Measurements from ENCODE around the gene EXOC4.

The EXOC4 gene

DNA sequence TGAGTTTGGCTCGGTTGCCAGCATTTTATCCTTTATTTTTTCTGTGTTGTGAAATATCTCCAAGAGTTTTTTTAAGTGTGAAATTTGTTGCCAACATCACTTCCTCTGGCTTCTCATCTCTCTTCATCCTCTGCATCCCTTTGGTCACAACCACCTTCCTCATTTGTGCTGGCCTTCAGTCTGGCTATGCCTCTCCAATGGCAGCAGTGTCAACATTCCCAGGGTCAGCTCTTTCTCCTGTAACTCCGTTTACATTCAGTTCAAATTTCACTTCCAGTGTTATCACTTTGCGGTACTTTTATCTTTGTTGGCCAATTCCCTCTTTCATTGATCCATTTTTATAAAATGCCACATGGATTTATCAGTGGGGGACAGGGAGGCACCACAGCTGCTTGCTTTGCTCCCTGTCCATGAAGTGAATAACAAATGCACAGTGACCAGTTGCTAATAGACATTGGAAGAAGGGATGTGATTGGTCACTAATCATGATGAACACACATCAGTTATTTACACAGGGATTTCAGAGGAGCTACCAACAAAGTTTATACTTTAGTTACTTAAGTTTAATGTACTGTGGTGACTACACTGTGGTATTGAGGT is 562.8 kb downstream of the EXOC4 start:
- no peak for DNase-seq

DNA sequence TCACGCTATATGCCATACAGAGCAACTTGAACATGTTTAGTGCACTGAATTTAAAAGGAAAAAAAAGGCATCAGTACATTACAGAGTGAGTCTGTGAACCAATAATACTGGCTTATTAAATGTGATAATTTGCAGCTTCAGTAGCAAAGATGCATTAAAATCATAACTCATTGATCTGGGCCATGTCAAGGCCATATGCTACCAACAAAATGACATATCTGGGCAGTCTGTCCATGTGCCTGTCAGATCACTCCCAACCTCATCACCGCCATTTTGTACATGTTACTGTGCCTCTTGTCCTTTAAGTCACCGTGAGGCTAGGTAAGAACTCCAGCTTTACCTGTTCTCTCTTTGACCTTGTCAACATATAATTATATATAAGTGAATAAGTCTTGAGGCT is 566.8 kb downstream of the EXOC4 start:
- DNase-seq: no peak

DNA sequence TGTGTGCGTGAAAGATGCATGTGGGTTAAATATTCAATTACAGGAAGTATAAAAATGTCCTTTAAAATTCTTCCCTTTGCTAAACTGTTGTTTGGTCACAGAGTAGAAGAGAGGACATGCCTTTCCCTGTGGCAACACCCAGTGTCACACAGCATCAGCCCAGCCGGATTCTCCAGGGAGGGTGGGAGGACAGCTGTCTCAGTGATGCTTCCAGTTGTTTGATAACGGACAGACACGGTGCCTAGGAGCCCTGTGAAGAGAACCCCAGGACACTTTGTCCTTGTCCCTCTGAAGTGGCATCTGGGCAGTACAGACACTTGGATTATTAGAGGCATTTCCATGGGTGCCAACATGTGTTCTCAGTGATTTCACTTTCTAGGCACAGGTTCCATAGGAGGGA is 567.7 kb downstream of the EXOC4 start:
- no peak for DNase-seq

DNA sequence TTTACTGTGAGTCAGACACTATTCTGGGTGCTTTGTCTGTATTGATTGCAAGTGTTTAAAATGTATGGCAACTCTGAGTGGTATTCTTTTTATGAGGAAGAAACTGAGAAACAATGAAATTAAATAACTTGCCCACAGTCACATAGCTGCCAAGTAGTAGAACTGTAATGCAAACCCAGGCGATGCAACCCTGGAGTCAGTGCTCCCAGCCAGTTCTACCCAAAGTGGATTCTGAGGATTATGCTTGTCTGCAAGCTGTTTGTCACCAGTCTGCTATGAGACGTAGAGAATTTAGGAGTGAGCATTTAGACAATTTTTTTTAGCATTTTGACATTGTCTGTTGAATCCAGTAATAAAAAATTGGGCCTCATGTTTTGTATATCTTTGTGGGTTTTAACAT is 568.3 kb downstream of the EXOC4 start:
- DNase-seq: no peak

DNA sequence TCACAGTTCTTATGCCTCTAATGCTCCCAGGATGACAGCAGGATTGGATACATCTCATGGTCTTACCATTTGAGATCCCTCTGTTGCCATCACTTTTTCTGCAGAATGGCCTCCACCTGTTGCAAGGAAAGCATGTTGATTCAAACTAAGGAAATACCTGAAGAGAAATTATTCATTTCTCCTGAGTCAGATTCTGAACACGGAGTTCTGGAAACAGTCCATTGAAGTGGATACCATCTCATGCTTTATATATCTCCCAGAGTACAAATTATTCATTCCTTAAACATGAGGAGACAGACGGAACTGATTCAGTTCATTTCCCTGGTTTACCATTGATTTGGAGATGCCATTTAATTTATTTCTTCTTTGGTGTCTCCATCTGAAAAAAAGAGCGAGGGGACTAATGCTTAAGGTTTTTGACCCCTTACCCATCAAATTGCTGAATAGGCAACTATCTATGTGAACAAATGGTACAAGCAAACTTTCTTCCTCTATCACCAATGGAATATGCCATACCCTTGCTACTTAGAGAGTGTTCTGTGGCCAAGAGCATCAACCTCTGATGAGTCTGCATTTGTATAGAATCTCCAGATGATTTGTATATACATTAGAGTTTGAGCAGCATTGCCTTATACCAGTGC is 569.2 kb downstream of the EXOC4 start:
- no peak for DNase-seq

DNA sequence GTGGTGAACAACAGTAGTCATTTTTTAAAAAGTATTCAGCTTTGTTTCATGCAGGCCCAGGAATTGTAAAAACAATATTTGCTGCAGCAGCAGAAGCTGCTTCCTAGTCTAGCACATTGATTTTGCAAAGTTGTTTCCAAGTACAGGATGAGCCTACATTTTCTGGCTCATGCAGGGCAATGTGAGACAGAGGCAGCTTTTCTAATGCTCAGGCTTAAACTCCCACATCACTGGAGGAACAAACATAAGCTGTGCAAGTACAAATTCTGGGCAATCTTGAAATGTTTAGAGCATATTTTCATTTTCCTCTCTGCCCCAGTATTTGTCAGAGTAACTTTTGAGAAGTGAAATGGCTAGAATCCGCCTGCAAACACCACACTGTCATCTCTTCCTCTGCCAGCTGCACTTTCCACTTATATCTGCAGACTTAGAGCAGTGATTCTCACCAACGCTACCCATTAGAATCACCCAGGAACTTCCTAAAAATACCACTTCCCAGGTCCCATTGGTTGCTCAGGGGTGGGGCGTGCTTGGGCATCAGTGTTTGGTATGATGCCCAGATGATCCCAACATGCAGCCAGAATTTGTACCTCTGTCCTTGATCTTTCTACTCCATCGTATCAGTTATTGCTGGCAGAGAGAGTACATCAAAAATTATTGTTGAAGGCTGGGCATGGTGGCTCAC is 570.1 kb downstream of the EXOC4 start:
- no peak for DNase-seq

DNA sequence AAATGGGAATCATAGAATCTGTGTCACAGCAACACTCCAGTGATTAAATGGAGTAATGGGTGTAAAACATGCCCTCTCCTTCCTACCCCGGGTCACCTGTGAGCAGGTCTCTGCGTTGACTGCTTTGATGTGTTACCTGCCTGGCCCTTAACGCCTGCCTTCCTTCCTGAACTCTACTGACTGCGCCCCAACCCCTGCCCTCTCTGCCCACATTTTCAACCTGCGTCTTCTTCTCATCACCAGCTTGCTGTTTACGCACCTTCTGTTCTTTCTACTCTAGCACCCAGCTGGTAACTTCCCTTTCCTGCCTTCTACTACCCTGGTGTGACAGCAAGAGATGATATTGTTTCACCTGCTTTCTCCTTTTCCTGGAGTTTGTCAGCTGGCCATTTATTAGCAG is 571.3 kb downstream of the EXOC4 start:
- no peak for DNase-seq

DNA sequence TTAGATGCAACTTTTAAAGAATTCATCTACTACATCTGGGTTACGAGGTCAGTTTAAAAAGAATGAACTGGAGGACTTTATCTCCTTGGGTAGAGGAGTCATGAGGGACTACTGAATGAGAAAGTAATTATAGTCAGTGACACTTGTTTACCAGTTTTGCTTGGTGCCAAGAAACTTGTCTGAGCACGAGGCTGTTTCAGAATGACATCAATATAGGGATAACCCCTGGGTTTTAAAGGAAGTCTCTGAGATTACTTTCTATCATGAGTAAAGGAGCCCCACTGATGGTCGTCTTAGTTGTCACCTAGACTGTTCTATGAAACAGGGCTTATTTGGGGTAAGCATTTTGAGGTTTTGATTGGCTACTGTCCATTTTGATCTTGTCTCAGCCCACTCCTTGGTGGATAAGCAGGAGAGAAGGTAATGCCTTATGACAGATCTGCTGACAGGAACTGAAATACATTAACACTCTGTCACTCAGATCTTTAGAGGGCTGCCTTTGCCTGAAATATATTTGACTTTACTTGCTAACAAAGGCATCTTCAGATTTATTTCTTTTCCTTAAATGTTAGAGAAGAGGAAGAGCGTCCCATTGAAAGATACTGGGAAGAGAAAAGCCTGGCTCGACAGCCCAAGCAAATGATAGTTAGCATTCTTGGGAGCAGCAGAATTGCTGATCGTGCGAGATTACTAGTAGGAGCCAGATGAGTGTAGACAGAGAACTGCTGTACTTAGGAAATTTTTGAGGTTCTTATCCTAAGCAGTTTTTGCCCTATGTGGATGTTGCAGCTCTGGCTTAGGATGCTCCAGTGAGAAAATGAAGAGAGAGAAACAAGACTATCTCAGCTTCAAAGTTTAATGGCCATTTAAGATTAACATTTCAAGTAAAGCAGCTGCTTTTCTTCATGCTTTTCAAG is 575.1 kb downstream of the EXOC4 start:
- DNase-seq: no peak

DNA sequence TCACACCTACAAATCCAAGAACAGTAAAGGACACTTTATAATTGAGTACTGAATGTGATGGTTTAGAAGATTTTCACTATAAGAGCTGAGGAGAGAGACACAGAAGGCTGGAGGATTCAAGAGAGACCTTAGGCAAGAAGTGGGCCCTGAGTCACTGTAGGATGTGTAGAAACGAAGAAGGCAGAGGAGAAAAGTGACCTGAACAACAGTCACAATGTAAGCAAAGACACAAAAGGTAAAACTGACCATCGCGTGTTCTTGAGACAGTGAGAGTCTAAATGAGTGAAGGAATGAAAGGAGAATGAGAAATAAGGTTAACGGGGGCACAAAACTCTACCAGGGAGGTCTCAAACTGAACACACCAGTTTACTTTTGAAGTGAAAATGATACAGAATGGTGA is 576.0 kb downstream of the EXOC4 start:
- DNase-seq: no peak

DNA sequence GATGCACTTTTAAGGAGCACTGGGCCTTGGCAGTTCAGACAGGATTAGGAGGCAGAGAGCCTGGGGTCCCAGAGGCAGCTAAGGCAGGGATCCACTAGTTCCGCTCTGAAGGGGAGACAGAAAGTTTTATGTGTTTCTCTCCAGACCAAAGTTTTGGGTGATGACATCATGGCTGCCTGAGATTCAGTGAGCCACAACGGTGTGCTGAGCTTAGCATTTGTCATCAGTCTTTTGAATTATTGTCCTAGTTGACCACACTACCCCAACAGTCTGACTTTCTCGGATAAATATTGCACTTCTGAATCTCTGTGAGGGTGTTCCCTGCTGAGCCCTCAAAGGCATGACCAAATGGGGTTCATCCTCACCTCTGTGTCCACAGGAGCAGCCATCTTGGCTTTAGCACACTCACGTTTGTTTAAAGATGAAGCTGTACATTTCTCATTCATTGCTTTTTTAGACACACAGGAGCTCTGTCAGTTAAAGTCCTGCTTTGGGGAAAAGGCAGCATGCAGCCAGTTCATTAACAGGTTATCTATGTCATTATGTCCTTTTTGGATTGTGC is 576.5 kb downstream of the EXOC4 start:
- no peak for DNase-seq

DNA sequence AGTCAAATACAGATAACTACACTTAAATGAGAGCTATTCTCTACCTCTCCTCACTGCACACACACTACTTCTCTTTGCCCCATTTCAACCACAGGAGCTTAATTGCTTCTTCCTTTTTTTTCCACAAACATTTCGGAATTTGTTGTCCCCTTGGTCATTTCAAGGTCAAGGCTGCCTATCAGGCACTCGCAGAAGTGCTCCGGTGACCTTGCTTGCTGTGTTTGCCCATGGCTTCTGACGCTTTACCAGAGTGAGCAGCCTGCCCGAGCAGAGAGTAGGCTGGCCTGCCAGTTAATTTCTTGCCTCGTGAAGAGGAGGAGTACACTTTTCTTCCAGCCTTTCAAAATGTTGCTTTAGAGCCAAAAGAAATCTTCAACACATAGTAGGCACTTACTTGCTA is 577.2 kb downstream of the EXOC4 start:
- DNase-seq: no peak

DNA sequence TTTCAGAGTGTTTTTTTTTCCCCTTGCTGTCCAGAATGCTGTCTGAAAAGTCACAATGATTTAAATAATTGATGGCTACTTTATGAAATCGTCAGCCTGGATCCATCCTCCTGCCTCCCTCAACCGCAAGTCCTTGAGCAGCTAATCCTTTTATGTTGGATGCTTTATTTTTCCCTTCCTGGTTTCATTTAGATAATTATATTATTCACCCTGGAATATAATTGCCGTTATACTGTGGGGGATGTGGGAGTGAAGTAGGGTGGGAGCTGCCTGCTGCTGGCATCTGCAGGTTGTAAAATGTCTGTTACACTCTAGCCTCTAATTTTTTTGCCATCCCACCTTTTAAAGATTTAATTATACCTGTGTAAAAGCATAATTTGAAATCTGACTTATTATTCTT is 583.8 kb downstream of the EXOC4 start:
- DNase-seq: no peak

DNA sequence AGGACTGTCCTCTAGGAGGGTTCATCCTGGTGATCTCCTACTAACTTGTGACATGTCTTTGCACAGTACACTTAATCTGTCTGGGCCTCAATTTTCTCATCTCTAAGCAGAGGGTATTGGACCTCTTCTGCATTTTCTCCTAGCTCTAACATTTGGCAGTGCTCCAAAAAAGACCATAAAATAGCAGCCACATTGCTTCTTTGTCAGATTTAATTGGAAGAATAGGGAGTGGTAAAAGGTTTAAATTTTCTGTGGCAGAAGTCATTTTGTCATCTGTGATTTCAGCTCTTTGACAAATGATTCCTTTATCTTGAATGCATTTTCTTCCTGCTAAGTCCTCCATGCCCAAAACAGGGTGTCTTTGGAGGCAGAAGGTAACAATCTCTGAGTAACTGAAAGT is 584.3 kb downstream of the EXOC4 start:
- DNase-seq: no peak

DNA sequence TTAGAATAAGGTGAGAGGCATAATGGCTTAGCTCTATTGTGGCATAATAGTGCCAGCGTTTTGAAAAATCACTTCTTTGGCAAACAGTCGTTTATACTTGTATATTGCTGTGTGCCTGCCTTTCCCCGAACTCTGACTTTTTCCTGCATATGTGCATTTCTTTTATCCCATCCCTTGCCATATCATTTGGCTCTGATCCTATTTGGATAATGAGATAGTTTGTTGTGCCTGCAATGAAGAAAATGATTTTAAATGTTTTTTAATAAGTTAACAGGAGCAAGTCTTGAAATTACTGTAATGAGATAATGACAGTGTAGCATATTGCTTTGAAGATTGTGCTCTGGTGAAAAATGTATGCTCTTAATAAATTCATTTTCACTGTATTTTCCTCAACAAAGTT is 586.2 kb downstream of the EXOC4 start:
- no peak for DNase-seq

DNA sequence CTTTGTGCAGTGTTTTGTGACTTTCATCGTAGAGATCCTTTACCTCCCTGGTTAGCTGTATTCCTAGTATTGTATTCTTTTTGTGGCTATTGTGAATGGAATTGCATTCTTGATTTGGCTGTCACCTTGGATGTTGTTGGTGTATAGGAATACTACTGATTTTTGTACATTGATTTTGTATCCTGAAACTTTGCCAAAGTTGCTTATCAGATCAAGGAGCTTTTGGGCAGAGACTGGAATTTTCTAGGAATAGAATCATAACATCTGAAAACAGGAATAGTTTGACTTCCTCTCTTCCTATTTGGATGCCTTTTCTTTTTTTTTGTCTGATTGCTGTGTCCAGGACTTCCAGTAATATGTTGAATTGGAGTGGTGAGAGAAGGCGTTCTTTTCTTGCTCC is 590.5 kb downstream of the EXOC4 start:
- DNase-seq: no peak

DNA sequence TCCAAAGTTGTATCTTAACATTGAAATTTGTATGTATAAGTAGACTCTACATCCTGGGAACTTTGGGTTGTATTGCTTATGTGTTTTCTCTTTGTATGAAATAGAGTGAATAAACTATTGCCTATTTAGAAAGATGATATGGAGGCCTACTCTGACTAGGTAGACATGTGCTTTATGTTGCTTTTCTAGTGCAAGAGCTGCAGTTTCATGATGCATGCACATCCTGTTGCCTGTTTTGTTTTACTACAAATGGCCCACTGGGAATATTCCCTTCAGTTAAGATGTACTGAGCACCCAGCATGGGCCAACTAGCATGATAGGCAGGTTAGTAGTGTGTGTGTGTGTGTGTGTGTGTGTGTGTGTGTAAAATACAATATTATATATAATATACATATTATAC is 592.1 kb downstream of the EXOC4 start:
- DNase-seq: no peak

DNA sequence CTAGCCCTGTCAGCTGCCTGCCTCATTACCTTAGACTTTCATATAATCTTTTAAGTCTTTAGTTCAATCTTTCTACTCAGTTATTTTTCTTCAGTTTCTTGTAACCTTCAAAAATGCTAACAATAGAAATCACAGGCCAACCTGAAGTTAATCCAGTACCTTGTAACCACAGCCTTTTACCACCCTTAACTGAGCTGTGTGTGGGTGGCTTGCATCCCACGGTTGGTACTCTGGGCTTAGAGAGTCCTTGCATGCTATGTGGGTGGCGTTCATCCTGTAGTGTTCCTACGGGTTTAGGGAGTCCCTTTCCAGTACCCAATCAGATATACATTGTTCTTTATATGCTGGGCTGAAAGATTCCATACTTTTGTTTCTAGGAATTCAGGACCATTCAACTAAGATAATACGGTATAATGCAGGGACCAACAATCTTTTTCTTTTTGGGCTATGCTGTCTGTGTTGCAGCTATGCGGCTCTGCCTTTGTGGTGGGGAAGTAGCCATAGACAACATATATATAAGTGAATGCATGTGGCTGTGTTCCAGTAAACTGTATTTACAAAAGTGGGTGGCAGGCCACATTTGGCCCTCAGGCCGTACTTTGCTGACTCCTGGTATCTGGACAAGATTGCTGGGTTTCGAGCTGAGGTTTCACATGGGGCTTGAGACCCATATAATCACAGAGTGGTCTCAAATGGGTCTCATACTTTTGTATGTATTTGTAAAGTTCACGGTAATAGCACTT is 593.5 kb downstream of the EXOC4 start:
- no peak for DNase-seq

DNA sequence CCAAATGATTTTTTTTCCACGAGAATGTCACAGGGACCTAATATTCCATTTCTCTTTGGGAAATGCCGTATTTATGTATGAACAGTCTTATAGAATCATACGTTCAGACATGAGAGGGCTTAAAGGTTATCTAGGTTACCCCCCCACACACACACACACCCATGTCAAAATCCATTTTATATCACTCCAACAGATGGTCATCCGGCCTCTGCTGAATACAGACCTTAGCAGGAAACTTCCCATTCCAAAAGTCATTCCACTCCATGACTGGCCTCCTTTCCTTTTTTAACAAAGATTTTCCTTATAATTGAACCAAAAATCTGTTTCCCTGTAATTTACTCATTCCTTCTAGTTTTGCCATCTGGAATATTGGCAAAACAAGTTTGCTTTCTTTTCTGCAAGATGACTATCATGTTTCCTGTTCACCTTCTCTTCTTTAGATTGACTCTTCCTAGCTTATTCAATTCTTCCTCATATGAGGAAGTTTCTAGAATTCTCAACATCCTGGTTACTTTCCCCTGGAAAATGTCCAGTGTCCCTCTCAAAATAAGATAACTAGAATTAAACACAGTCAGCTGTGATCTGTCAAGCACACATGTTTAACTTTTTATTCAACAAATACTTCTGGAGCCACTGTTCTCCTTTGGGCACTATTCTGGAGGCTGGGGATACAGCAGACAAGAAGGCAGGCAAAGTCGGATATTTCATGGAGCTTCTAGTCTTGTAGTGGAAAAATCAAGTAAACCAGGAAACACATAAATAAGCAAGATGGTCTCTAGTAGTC is 597.8 kb downstream of the EXOC4 start:
- no peak for DNase-seq

DNA sequence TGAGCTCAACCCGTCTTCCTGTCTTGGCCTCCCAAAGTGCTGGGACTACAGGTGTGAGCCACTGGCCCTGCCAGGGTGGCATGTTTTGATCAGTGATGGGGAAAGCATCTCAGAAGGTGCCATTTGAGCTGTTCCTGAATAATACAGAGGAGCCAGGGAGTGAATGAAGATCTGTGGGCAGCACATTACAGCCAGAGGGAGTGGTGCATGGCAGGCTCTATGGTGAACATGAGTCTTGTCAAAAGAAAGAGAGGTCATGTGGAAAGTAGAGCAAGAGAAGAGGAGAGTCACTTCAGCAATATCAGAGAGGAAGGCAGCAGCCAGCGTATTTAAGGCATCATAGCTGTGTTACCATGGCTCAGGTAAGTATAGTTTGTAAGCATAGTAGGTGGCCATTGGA is 598.5 kb downstream of the EXOC4 start:
- no peak for DNase-seq

DNA sequence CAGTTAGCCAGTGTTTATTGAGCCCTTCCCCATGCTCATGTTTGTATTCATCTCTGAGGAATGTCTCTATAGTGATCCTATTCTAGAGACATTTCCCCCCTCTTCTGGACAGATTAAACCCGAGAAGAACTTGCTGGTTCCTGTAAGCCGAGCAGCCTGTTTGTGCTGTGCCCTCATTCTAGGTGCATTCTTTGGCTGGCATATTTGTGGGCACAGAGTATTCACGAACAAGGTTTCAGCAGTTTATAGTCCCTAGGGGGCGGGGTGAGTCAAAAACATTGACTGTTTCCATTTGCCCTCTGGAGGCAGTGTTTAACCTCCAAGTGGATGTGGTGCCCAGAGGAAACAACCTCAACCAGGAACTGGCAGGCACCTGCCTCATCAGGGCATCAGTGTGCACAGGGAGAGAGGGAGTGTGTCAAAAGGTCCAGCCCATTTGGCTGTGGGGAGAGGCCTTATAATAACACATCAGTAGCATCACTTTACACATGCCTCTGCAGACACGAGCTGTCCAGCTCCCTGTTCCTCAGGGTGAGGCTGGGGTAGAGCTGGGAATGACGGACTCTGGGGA is 600.9 kb downstream of the EXOC4 start:
- no peak for DNase-seq

DNA sequence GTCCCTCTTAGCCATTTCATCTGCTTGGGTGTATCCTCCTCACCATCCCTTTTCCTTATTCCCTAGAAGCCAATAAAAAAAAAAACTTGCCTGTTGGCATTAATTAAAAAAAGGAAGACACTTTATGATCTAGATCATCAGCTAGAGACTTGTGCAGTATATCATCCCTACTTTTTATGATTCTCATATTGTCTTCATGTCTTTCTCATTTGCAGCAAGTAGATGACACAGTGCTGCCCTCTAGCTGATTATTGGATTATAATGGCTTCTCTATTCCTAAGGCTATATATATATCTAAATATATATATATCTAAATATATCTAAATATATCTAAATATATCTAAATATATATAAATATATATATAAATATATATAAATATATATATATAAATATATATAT is 601.9 kb downstream of the EXOC4 start:
- DNase-seq: no peak
